Right ventricle myocardium superior (tissue), 1 donor: Measurements from ENCODE around the gene USH1C. TPM values are rescaled to one million over a fixed set of nuclear protein-coding genes. Genes with fewer than 3 reads are reported as not detected.

ENCODE experiments used
- ATAC-seq: fragments of 200-7000 bp; cut with Tn5 transposase; one replicate; pipeline ENCODE4 v1.9.1; 2020; ENCODE audit warnings: mild to moderate bottlenecking; ENCODE audit not compliant: poor library complexity
- DNase-seq: peaks from one replicate; pipeline ENCODE4 v3.0.0-alpha.2; 2020
- intact Hi-C: fragments of 100-400 bp; cut with DNase I; formaldehyde crosslinking; loops from one replicate; pipeline ENCODE4 v1.11.2; 2022
- long read RNA-seq: library from polyadenylated mRNA; unstranded; transcript quantifications from one replicate; pipeline ENCODE4 v2.0.0, GENCODE V29; 2021
- total RNA-seq: library from RNA; stranded (reverse); fragmentation: NEBNext Ultra II Directional; extraction: Animal tissue kit (Norgen Biotek cat#: 25700); gene quantifications from one replicate; pipeline ENCODE4 v1.2.1, GENCODE V29; 2021
- donor health status: DM: no; HTN: yes; CAD: no; lungs with severe emphysema.

Gene USH1C
- 0.78 TPM for total RNA-seq
- long read RNA-seq = 0 reads

- DNase-seq (no peak), ATAC-seq (peak; percentile 84)
- intact Hi-C loops = no loop called here
These were observed at the start of gene USH1C for GRCh38 chr11:17544181-17544622. TSS of gene USH1C (minus strand) at chr11:17544416. CDS start at chr11:17544307, 109 bp downstream.

- DNase-seq (no peak), ATAC-seq (no peak)
- intact Hi-C loops = no loop called here
These were observed 49.4 kb upstream of the USH1C start for GRCh38 chr11:17593466-17594245.

- ATAC-seq (no peak), DNase-seq (no peak)
- intact Hi-C loops = no loop called here
These were observed 47.1 kb upstream of the USH1C start for GRCh38 chr11:17591293-17591692.

- intact Hi-C loops = no loop called here
These were observed 46.2 kb upstream of the USH1C start for GRCh38 chr11:17590463-17590862.

GRCh38 chr11:17588721-17589120 is 44.5 kb upstream of the USH1C start:
- ATAC-seq (no peak), DNase-seq (no peak)
- intact Hi-C loops = no loop called here

More at GRCh38 chr11:17590463-17590862, 46.2 kb upstream of the USH1C start:
- no peak for DNase-seq
- no peak for ATAC-seq

- DNase-seq = no peak
- intact Hi-C loops = no loop called here
- no peak for ATAC-seq
These were observed 44.0 kb upstream of the USH1C start for GRCh38 chr11:17588166-17588565.

GRCh38 chr11:17585911-17586695 is 41.9 kb upstream of the USH1C start:
- DNase-seq = no peak
- no peak for ATAC-seq
- intact Hi-C loops = no loop called here

- DNase-seq = no peak
- ATAC-seq = no peak
- intact Hi-C loops = no loop called here
These were observed 37.5 kb upstream of the USH1C start for GRCh38 chr11:17581732-17582053.

- DNase-seq = no peak
- no peak for ATAC-seq
- intact Hi-C loops = no loop called here
These were observed 37.0 kb upstream of the USH1C start for GRCh38 chr11:17581036-17581731.

GRCh38 chr11:17580271-17580670 is 36.1 kb upstream of the USH1C start:
- intact Hi-C loops = no loop called here
- ATAC-seq = no peak

GRCh38 chr11:17579451-17579850 is 35.2 kb upstream of the USH1C start:
- intact Hi-C loops = no loop called here
- DNase-seq = no peak
- ATAC-seq = no peak

More at GRCh38 chr11:17580271-17580670, 36.1 kb upstream of the USH1C start:
- no peak for DNase-seq

GRCh38 chr11:17578958-17579357 is 34.7 kb upstream of the USH1C start:
- ATAC-seq = peak; percentile 73
- no peak for DNase-seq
- intact Hi-C loops = no loop called here

GRCh38 chr11:17578296-17578695 is 34.1 kb upstream of the USH1C start:
- no peak for DNase-seq
- intact Hi-C loops = no loop called here
- ATAC-seq = no peak

GRCh38 chr11:17575431-17576425 is 31.5 kb upstream of the USH1C start:
- intact Hi-C loops = no loop called here
- no peak for ATAC-seq
- no peak for DNase-seq

GRCh38 chr11:17574141-17575091 is 30.2 kb upstream of the USH1C start:
- peak; percentile 42 for DNase-seq
- no peak for ATAC-seq
- intact Hi-C loops = no loop called here

GRCh38 chr11:17573526-17573925 is 29.3 kb upstream of the USH1C start:
- intact Hi-C loops = no loop called here
- ATAC-seq (no peak), DNase-seq (peak; percentile 27)

- intact Hi-C loops = no loop called here
- ATAC-seq (no peak), DNase-seq (no peak)
These were observed 28.7 kb upstream of the USH1C start for GRCh38 chr11:17572791-17573460.
